HCT116 (cell line): Measurements from ENCODE around the gene SCFD2.
"Not testable (repeated sequence)": the region's sequence is repeated elsewhere in the genome, so short reads cannot be mapped to it uniquely, and the experiment has no call there.

ENCODE experiments used
- ATF3 ChIP-seq: IDR thresholded peaks from 2 replicates; pipeline ENCODE4 v1.6.1; 2012
- CTCF ChIP-seq, 3 experiments: fragments of 200-600 bp in 1 of 3; sonication (generic) in 1 of 3; IDR thresholded peaks in 2 of 3; conservative IDR thresholded peaks in 1 of 3; 2 replicates each; pipeline ENCODE4 v1.5.1; 2012 to 2017; ENCODE audit warnings: low read depth in 2 of 3, low read length in 2 of 3, antibody characterized with exemption in 1 of 3, borderline replicate concordance in 1 of 3, control low read depth in 1 of 3, mild to moderate bottlenecking in 1 of 3, mixed read lengths in 1 of 3, mixed run types in 1 of 3, moderate library complexity in 1 of 3; ENCODE audit not compliant: insufficient read depth in 1 of 3
- MAX ChIP-seq: IDR thresholded peaks from 2 replicates; pipeline ENCODE4 v1.6.1; 2012
- POLR2A ChIP-seq: IDR thresholded peaks from 2 replicates; pipeline ENCODE4 v1.7.0; 2011; ENCODE audit warnings: borderline replicate concordance; ENCODE audit not compliant: insufficient read depth, insufficient read length; ENCODE audit errors: extremely low read depth
- POLR2AphosphoS5 ChIP-seq: IDR thresholded peaks from 2 replicates; pipeline ENCODE4 v1.6.1; 2011; ENCODE audit warnings: mild to moderate bottlenecking, low read depth, low read length, moderate library complexity
- REST ChIP-seq: IDR thresholded peaks from 2 replicates; pipeline ENCODE4 v1.6.1; 2012; ENCODE audit warnings: low read depth
- SIN3A ChIP-seq: IDR thresholded peaks from 2 replicates; pipeline ENCODE4 v1.6.1; 2012; ENCODE audit warnings: low read depth
- ZNF274 ChIP-seq: fragments of 200-500 bp; sonication (Bioruptor generic); IDR thresholded peaks from 2 replicates; pipeline ENCODE4 v1.6.1; 2014; ENCODE audit warnings: mild to moderate bottlenecking, low read depth, low read length, inconsistent platforms

- TF ChIP-seq CTCF (IDR thresholded peaks at IDR 0.05 in 2 of 3, conservative IDR thresholded peaks at IDR 0.05 in 1 of 3; ENCODE audit: borderline replicate concordance in 1 of 3, insufficient read depth in 1 of 3, low read depth in 2 of 3, low read length in 2 of 3); POLR2A; POLR2AphosphoS5; SIN3A; REST; ZNF274; ATF3; MAX: not testable (repeated sequence)
These were observed 226.6 kb downstream of the SCFD2 start for GRCh38 chr4:53139256-53139655.
